Karpas-422 (cell line): Measurements from ENCODE around the gene KHDRBS2. TPM values are rescaled to one million over a fixed set of nuclear protein-coding genes. Genes with fewer than 3 reads are reported as not detected.

ENCODE experiments used
- DNase-seq: peaks from one replicate; pipeline ENCODE4 v3.0.0-alpha.2; 2015
- H2AFZ ChIP-seq: fragments of 200-600 bp; sonication (generic); 2 replicates; pipeline ENCODE4 v1.6.1; 2014; ENCODE audit warnings: antibody characterized with exemption, low read length, mixed read lengths
- H3K27ac ChIP-seq: fragments of 200-600 bp; sonication (generic); 2 replicates; pipeline ENCODE4 v1.5.1; 2014; ENCODE audit warnings: mild to moderate bottlenecking, low read length, moderate library complexity
- H3K27me3 ChIP-seq: fragments of 200-600 bp; sonication (generic); 2 replicates; pipeline ENCODE4 v1.6.1; 2014; ENCODE audit warnings: low read length, mixed read lengths
- H3K36me3 ChIP-seq: fragments of 200-600 bp; sonication (generic); 2 replicates; pipeline ENCODE4 v1.6.1; 2014; ENCODE audit warnings: low read length, mixed read lengths; ENCODE audit not compliant: insufficient read depth
- H3K4me1 ChIP-seq: fragments of 200-600 bp; sonication (generic); 2 replicates; pipeline ENCODE4 v1.6.1; 2014; ENCODE audit warnings: mild to moderate bottlenecking, low read length, mixed read lengths
- H3K4me2 ChIP-seq: fragments of 200-600 bp; sonication (generic); 2 replicates; pipeline ENCODE4 v1.6.1; 2014; ENCODE audit warnings: low read length, low read depth, mild to moderate bottlenecking; ENCODE audit not compliant: poor library complexity, severe bottlenecking
- H3K4me3 ChIP-seq: fragments of 200-600 bp; sonication (generic); 2 replicates; pipeline ENCODE4 v1.5.1; 2014; ENCODE audit warnings: mild to moderate bottlenecking, antibody characterized with exemption, low read length, mixed read lengths
- H3K79me2 ChIP-seq: fragments of 200-600 bp; sonication (generic); 2 replicates; pipeline ENCODE4 v1.6.1; 2014; ENCODE audit warnings: mild to moderate bottlenecking, low read length, mixed read lengths
- H3K9ac ChIP-seq: fragments of 200-600 bp; sonication (generic); 2 replicates; pipeline ENCODE4 v1.6.0; 2014; ENCODE audit warnings: low read length
- H3K9me2 ChIP-seq: fragments of 200-600 bp; sonication (generic), shearing (Covaris generic); replicated peaks from 2 replicates; pipeline ENCODE4 v1.6.0; 2014; ENCODE audit warnings: mild to moderate bottlenecking, low read length, moderate library complexity; ENCODE audit not compliant: insufficient read depth
- H3K9me3 ChIP-seq: fragments of 300-700, 200-600 bp; sonication (generic); 2 replicates; pipeline ENCODE4 v1.6.1; 2014; ENCODE audit warnings: low read length, mixed read lengths
- H4K20me1 ChIP-seq: fragments of 200-600 bp; sonication (generic); 2 replicates; pipeline ENCODE4 v1.6.1; 2014; ENCODE audit warnings: mild to moderate bottlenecking, antibody characterized with exemption, low read length, low read depth; ENCODE audit not compliant: insufficient read depth
- total RNA-seq: library from RNA; depleted of rRNA; stranded (reverse); fragments of >200 nt; shearing (Covaris generic); gene quantifications from 2 replicates; pipeline ENCODE4 v1.2.3, GENCODE V29; 2014; ENCODE audit warnings: low replicate concordance

KHDRBS2 gene
- total RNA-seq, 1 experiment from 2014 or later, result 40.1 TPM

- no peak for DNase-seq
- H3K4me3 ChIP-seq, result no peak overlapping the region
- no peaks in the 10 kb centered on the region for H3K4me1 ChIP-seq
These were observed 603.5 kb downstream of the KHDRBS2 start for GRCh38 chr6:61682562-61682961.

DNA sequence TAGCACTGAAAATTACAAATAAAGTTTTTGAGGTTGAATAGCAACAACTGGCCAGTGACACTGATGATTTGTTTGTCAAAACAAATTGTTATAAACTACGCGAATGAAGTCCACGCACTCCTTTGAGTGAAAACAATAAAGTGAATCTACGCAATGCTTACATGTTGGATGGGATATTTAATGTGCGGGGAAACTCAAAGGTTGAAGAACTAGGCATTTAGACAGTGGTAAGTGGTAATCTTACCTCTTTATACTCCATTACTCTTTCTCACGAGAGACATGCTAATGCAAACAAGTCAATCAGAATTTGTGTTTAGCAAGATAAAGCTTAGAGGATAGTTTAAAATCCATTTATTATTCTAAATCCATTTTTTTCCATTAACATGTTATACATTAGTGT, 606.4 kb downstream of the KHDRBS2 start:
- Histone ChIP-seq H4K20me1 (no peaks in the 10 kb centered on the region), H3K79me2 (no peaks in the 10 kb centered on the region), H3K36me3 (no peaks in the 10 kb centered on the region), H3K4me1 (peaks cover under 1% of the 10 kb centered on the region; the same call in 1 of the 2 replicates), H3K4me3 (no peak overlapping the region), H3K27ac (no peak overlapping the region), H3K4me2 (no peak overlapping the region), H2AFZ (no peak overlapping the region), H3K9me3 (no peaks in the 10 kb centered on the region), H3K9me2 (no peaks in the 10 kb centered on the region), H3K9ac (no peak overlapping the region), H3K27me3 (no peaks in the 10 kb centered on the region)
- no peak for DNase-seq

More at GRCh38 chr6:61682562-61682961, 603.5 kb downstream of the KHDRBS2 start:
- Histone ChIP-seq H3K4me2 (no peak overlapping the region), H3K79me2 (no peaks in the 10 kb centered on the region), H3K27me3 (no peaks in the 10 kb centered on the region), H2AFZ (no peak overlapping the region), H3K9ac (no peak overlapping the region), H3K9me2 (no peaks in the 10 kb centered on the region), H3K36me3 (no peaks in the 10 kb centered on the region), H3K9me3 (no peaks in the 10 kb centered on the region), H3K27ac (no peak overlapping the region), H4K20me1 (no peaks in the 10 kb centered on the region)

DNA sequence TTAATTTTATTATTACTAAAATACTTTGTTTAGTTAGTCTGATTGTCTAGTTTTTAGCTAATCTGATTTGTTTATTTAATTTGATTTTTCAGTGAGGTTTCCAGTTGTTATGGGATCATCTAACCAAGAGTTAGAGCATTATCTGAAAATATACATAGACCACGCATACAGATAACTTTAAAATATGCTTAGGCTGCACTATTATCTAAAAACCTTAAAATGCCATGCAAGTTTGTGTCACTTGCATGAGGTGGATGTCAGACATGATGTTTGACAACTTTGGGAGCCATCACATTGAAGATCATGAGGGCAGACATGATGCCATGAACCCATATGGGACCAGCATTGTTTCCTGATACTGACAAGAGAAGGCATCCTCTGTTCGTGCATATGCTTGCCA, 610.3 kb downstream of the KHDRBS2 start:
- Histone ChIP-seq H3K4me3 (no peak overlapping the region), H3K4me2 (no peak overlapping the region), H3K27ac (no peak overlapping the region), H4K20me1 (no peaks in the 10 kb centered on the region), H3K9me2 (no peaks in the 10 kb centered on the region), H3K9me3 (no peaks in the 10 kb centered on the region), H2AFZ (no peak overlapping the region), H3K79me2 (no peaks in the 10 kb centered on the region), H3K36me3 (no peaks in the 10 kb centered on the region), H3K27me3 (no peaks in the 10 kb centered on the region), H3K9ac (no peak overlapping the region), H3K4me1 (peaks cover 4% of the 10 kb centered on the region; the same call in 1 of the 2 replicates)
- DNase-seq, result no peak

DNA sequence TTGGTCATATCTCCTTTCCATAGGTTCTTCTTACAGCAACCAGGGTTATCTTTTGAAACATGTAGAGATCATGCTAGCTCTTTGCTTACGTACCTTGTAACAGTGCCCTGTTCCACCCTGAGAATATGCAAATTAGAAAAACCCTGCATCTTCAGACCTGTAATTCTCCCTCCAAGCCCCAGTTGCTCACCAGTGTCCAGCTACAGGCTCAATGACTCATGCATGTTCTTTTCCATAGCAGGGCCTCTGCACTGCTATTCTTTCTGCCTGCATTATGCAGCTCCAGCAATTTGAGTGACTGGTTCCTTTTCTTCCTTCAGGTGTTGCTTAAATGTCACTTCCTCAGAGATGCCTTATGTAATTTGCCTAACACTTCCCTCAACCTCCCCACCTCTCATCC, 636.2 kb downstream of the KHDRBS2 start:
- Histone ChIP-seq H3K9me2 (no peaks in the 10 kb centered on the region), H3K4me3 (no peak overlapping the region), H3K27me3 (no peaks in the 10 kb centered on the region), H3K9me3 (no peaks in the 10 kb centered on the region), H2AFZ (no peak overlapping the region), H3K79me2 (no peaks in the 10 kb centered on the region), H4K20me1 (no peaks in the 10 kb centered on the region), H3K4me2 (no peak overlapping the region), H3K36me3 (0 out of 2 replicates have a peak, but pooled peaks cover 2% of the 10 kb centered on the region), H3K4me1 (peaks cover 17% of the 10 kb centered on the region), H3K27ac (no peak overlapping the region), H3K9ac (no peak overlapping the region)
- DNase-seq, result no peak

DNA sequence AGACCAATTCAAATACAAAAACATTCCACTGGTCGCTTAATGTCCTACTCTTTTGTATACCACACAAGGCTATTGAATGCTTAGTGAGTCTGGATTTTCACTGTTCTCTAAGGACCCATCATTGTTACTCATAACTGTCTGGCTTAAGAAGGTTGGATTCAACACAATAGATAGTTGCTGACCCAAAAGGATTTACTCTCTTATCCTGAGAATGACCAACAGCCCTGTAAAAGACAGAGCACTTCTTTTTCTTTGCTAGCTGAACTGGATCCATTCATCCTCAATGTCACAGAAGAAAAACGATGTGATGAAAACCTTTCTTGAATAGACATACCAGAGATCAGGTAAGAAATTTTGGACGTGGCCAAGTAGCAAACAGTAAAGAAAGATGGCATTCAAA, 645.6 kb downstream of the KHDRBS2 start:
- no peaks in the 10 kb centered on the region; the same call in 1 of the 2 replicates for H3K36me3 ChIP-seq
- no peak overlapping the region for H3K4me3 ChIP-seq
- H3K9me2 ChIP-seq, result no peaks in the 10 kb centered on the region
- H3K9ac ChIP-seq, result no peak overlapping the region
- no peak overlapping the region for H3K4me2 ChIP-seq
- no peaks in the 10 kb centered on the region for H3K27me3 ChIP-seq
- no peak overlapping the region for H3K27ac ChIP-seq
- no peak overlapping the region for H2AFZ ChIP-seq
- no peaks in the 10 kb centered on the region for H3K79me2 ChIP-seq
- DNase-seq, result no peak
- no peaks in the 10 kb centered on the region for H3K4me1 ChIP-seq
- no peaks in the 10 kb centered on the region for H4K20me1 ChIP-seq
- no peaks in the 10 kb centered on the region for H3K9me3 ChIP-seq
